Osteocyte (in vitro differentiated cells): ENCODE results near the gene SMCO3. TPM values are rescaled to one million over a fixed set of nuclear protein-coding genes. Genes with fewer than 3 reads are reported as not detected.

Experiments
- DNase-seq: peaks from one replicate; pipeline ENCODE4 v3.0.0; 2021; ENCODE audit warnings: mixed read lengths; ENCODE audit not compliant: unreplicated experiment; ENCODE audit errors: extremely low spot score
- H3K27ac Mint-ChIP-seq: one replicate; pipeline ENCODE4 v1.8.0; 2021; ENCODE audit warnings: mild to moderate bottlenecking, mixed read lengths; ENCODE audit not compliant: unreplicated experiment
- H3K27me3 Mint-ChIP-seq: one replicate; pipeline ENCODE4 v1.8.0; 2021; ENCODE audit warnings: mixed read lengths; ENCODE audit not compliant: unreplicated experiment
- H3K36me3 Mint-ChIP-seq: one replicate; pipeline ENCODE4 v1.8.0; 2021; ENCODE audit warnings: mixed read lengths; ENCODE audit not compliant: unreplicated experiment
- H3K4me1 Mint-ChIP-seq: one replicate; pipeline ENCODE4 v1.8.0; 2021; ENCODE audit warnings: mixed read lengths; ENCODE audit not compliant: unreplicated experiment
- H3K4me3 Mint-ChIP-seq: one replicate; pipeline ENCODE4 v1.8.0; 2021; ENCODE audit warnings: mild to moderate bottlenecking, moderate library complexity, mixed read lengths; ENCODE audit not compliant: unreplicated experiment
- H3K9me3 Mint-ChIP-seq: one replicate; pipeline ENCODE4 v1.8.0; 2021; ENCODE audit warnings: mixed read lengths; ENCODE audit not compliant: unreplicated experiment
- CTCF ChIP-seq: fragments of 200-600 bp; sonication (generic); IDR thresholded peaks from 2 replicates; pipeline ENCODE4 v1.5.0; 2021; ENCODE audit warnings: antibody characterized with exemption, mild to moderate bottlenecking, moderate library complexity
- total RNA-seq: library from RNA; stranded (reverse); gene quantifications from 2 replicates; pipeline ENCODE4 v1.2.1, GENCODE V29; 2021

Gene SMCO3
- total RNA-seq, 1 donor from 2014 or later, result not detected

- peaks cover 13% of the 10 kb centered on the region for H3K9me3 Mint-ChIP-seq
- peaks cover 1% of the 10 kb centered on the region for H3K36me3 Mint-ChIP-seq
- H3K4me3 Mint-ChIP-seq, result no peak overlapping the region
- peaks cover 49% of the 10 kb centered on the region for H3K4me1 Mint-ChIP-seq
- DNase-seq, result no peak
- H3K27me3 Mint-ChIP-seq, result no peaks in the 10 kb centered on the region
- peak overlapping the region; percentile 92 for H3K27ac Mint-ChIP-seq
- no peak for TF ChIP-seq CTCF
Measured at GRCh38 chr12:14840616-14841015, 26.6 kb upstream of the SMCO3 start.

GRCh38 chr12:14839262-14839661 is 25.3 kb upstream of the SMCO3 start:
- Mint-ChIP-seq H3K9me3 (peaks cover 13% of the 10 kb centered on the region), H3K27ac (no peak overlapping the region), H3K36me3 (peaks cover 1% of the 10 kb centered on the region), H3K4me1 (peaks cover 56% of the 10 kb centered on the region), H3K27me3 (no peaks in the 10 kb centered on the region), H3K4me3 (no peak overlapping the region)
- TF ChIP-seq CTCF, result no peak
- DNase-seq, result no peak

DNA sequence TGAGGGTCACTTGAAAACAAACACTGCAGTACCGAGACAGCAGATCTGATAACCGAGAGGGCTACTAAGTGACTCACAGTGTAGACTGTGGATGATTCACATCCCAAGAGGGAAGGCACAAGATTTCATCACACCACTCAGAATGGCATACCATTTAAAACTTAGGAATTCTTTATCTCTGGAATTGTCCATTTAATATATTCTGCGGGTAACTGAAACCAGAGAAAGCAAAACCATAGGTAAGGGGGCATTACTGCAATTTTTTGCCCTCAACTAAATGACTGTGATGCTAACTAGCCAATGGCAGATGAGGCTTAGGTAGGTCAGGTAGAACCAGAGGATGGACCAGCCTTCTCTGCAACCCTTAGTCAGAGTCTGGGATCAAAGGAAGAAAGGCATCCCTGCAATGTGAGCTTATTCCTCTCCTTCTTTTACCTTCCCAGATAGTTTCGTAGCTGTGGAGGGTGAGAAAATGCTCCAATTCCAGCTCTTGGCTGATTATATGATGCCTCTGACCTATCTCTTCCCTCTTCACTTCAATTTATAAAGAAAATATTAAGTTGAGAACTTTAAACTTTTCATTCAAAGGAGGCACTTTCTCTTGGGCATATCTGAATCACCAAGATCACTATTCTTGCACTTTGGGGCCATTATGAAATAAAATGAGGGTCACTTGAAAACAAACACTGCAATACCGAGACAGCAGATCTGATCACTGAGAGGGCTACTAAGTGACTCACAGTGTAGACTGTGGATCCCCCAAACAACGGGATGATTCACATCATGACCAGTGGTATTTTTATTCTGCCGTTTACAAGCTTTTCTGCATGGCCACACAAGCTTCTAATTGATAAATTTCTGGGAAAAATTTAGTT is 22.6 kb upstream of the SMCO3 start:
- peaks cover 13% of the 10 kb centered on the region for H3K9me3 Mint-ChIP-seq
- H3K4me1 Mint-ChIP-seq, result peaks cover 41% of the 10 kb centered on the region
- TF ChIP-seq CTCF, result no peak
- no peak for DNase-seq
- H3K27ac Mint-ChIP-seq, result peak overlapping the region; percentile 67
- peaks cover 1% of the 10 kb centered on the region for H3K36me3 Mint-ChIP-seq
- no peak overlapping the region for H3K4me3 Mint-ChIP-seq
- H3K27me3 Mint-ChIP-seq, result no peaks in the 10 kb centered on the region

GRCh38 chr12:14834509-14834908 is 20.5 kb upstream of the SMCO3 start:
- peaks cover 6% of the 10 kb centered on the region for H3K9me3 Mint-ChIP-seq
- TF ChIP-seq CTCF, result no peak
- DNase-seq, result no peak
- no peak overlapping the region for H3K4me3 Mint-ChIP-seq
- H3K27ac Mint-ChIP-seq, result peak overlapping the region; percentile 72
- H3K4me1 Mint-ChIP-seq, result peaks cover 35% of the 10 kb centered on the region
- H3K27me3 Mint-ChIP-seq, result no peaks in the 10 kb centered on the region
- no peaks in the 10 kb centered on the region for H3K36me3 Mint-ChIP-seq

DNA sequence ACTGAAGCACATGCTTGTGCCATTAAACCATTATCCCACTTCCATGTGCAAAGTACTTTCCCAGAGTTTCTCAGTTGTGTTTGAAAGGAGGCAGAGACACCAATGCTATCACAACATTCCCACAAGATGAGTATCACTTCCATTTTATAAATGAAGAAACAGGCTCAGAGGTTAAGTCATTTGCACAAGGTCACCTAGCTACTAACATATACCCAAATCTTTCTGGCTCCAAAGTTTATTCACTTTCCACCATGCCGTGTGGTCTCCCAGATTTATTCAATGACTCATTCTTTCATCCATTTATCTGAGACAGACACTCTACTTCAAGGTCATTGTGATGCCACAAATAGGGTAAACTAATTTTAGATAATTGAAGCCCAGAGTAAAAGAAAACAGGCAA is 20.0 kb upstream of the SMCO3 start:
- Mint-ChIP-seq H3K27ac (peak overlapping the region; percentile 19), H3K4me1 (peaks cover 35% of the 10 kb centered on the region), H3K27me3 (no peaks in the 10 kb centered on the region), H3K9me3 (peaks cover under 1% of the 10 kb centered on the region), H3K36me3 (no peaks in the 10 kb centered on the region), H3K4me3 (no peak overlapping the region)
- no peak for DNase-seq
- no peak for TF ChIP-seq CTCF
